HepG2 (cell line): Measurements from ENCODE around the gene TXLNA. TPM values are rescaled to one million over a fixed set of nuclear protein-coding genes. Genes with fewer than 3 reads are reported as not detected.

Experiments used
- ATAC-seq: fragments of 200-7000 bp; cut with Tn5 transposase; 3 replicates; pipeline ENCODE4 v1.9.1; 2020; ENCODE audit warnings: mild to moderate bottlenecking, moderate library complexity
- BruUV-seq: library from RNA; stranded (reverse); fragments of 400-500 nt; replicated peaks from 2 replicates; lab custom pipeline; 2021; lab: Mats Ljungman, UMichigan
- CTCF ChIA-PET: fragments of 300-600 bp; formaldehyde crosslinking; extraction: SDS; loops from one replicate; lab custom pipeline; 2021; ENCODE audit warnings: low total read pairs, inconsistent platforms, low intra/inter-chr PET ratio; lab: Yijun Ruan, JAX
- POLR2A ChIA-PET: fragments of 350-600 bp; sonication (Branson Sonifier 250); formaldehyde crosslinking; loops from one replicate; lab custom pipeline; 2020; ENCODE audit warnings: antibody characterized with exemption, inconsistent platforms; lab: Yijun Ruan, JAX
- DNase-seq: peaks from one replicate; pipeline ENCODE4 v3.0.0-alpha.2; 2015; ENCODE audit warnings: low spot score
- FAIRE-seq: peaks from 3 replicates; lab custom pipeline; 2011; peaks lifted over from hg19 to GRCh38; lab: Jason Lieb, UNC
- H2AFZ ChIP-seq: one replicate; pipeline ENCODE4 v1.6.1; 2011; ENCODE audit warnings: low read length, inconsistent platforms
- H3K27ac ChIP-seq: fragments of 300-600 bp; 3 replicates; pipeline ENCODE4 v1.8.0; 2011; ENCODE audit warnings: mixed run types, mild to moderate bottlenecking, mixed read lengths, low read length, inconsistent platforms; ENCODE audit not compliant: insufficient read depth; ENCODE audit errors: extremely low read length
- H3K27me3 ChIP-seq, 2 experiments: fragments of 200-600 bp in 1 of 2; 2 replicates in 1 of 2; 3 replicates in 1 of 2; pipeline versions ENCODE4 v1.6.0 to v1.8.0; 2011; ENCODE audit warnings: low read length in 2 of 2, mild to moderate bottlenecking in 2 of 2, moderate library complexity in 2 of 2, inconsistent platforms in 1 of 2; ENCODE audit not compliant: insufficient read depth in 2 of 2, control insufficient read depth in 1 of 2
- H3K36me3 ChIP-seq, 2 experiments: fragments of 200-600 bp in 1 of 2; replicated peaks in 1 of 2; 2 replicates in 1 of 2; 3 replicates in 1 of 2; pipeline versions ENCODE4 v1.5.1 to v1.8.0; 2011; ENCODE audit warnings: low read length in 2 of 2, inconsistent platforms in 1 of 2; ENCODE audit not compliant: insufficient read depth in 2 of 2, control insufficient read depth in 1 of 2
- H3K4me1 ChIP-seq: 2 replicates; pipeline ENCODE4 v1.5.1; 2012; ENCODE audit warnings: low read length, inconsistent platforms; ENCODE audit not compliant: insufficient read depth
- H3K4me2 ChIP-seq: 2 replicates; pipeline ENCODE4 v1.6.0; 2011; ENCODE audit warnings: low read depth, low read length, inconsistent platforms
- H3K4me3 ChIP-seq, 3 experiments: fragments of 200-600 bp in 1 of 3; sonication (generic), shearing (Covaris generic) in 1 of 3; replicated peaks in 1 of 3; 2 replicates each; pipeline ENCODE4 v1.5.1; 2011 to 2016; ENCODE audit warnings: low read length in 3 of 3, inconsistent platforms in 2 of 3, low read depth in 2 of 3, mild to moderate bottlenecking in 2 of 3, control low read depth in 1 of 3, mixed read lengths in 1 of 3; ENCODE audit not compliant: insufficient read depth in 1 of 3
- H3K79me2 ChIP-seq: one replicate; pipeline ENCODE4 v1.6.1; 2011; ENCODE audit warnings: low read length, inconsistent platforms; ENCODE audit not compliant: insufficient read depth
- H3K9ac ChIP-seq: 2 replicates; pipeline ENCODE4 v1.6.0; 2011; ENCODE audit warnings: mild to moderate bottlenecking, low read depth, low read length, inconsistent platforms; ENCODE audit not compliant: insufficient read depth
- H3K9me3 ChIP-seq: 2 replicates; pipeline ENCODE4 v1.5.1; 2012; ENCODE audit warnings: mild to moderate bottlenecking, low read length
- H4K20me1 ChIP-seq: 2 replicates; pipeline ENCODE4 v1.6.0; 2011; ENCODE audit warnings: inconsistent platforms, mild to moderate bottlenecking, low read length, moderate library complexity; ENCODE audit not compliant: insufficient read depth
- AGO2 ChIP-seq: fragments of 200-400 bp; formaldehyde crosslinking; optimal IDR thresholded peaks from 2 replicates; pipeline ENCODE3; 2017; ENCODE audit warnings: mild to moderate bottlenecking, low read depth, low read length, moderate library complexity
- PHF8 ChIP-seq: sonication (generic); formaldehyde crosslinking; IDR thresholded peaks from 2 replicates; pipeline ENCODE4 v1.5.0; 2020; ENCODE audit warnings: missing genetic modification reagents
- POLR2A ChIP-seq, 2 experiments: IDR thresholded peaks; 2 replicates each; pipeline ENCODE4 v1.6.1; 2011; ENCODE audit warnings: low read depth in 2 of 2, low read length in 2 of 2, mild to moderate bottlenecking in 1 of 2, moderate library complexity in 1 of 2; ENCODE audit not compliant: insufficient read depth in 1 of 2
- THYN1 ChIP-seq: sonication (generic); formaldehyde crosslinking; IDR thresholded peaks from 2 replicates; pipeline ENCODE4 v1.8.1; 2023; ENCODE audit warnings: low read depth, mild to moderate bottlenecking, moderate library complexity, missing genetic modification reagents, borderline replicate concordance
- ZFYVE20 ChIP-seq: sonication (generic); formaldehyde crosslinking; IDR thresholded peaks from 2 replicates; pipeline ENCODE4 v1.8.0; 2023; ENCODE audit warnings: low read depth, mild to moderate bottlenecking, moderate library complexity, missing genetic modification reagents, borderline replicate concordance
- ZNF788 ChIP-seq: sonication (generic); formaldehyde crosslinking; IDR thresholded peaks from 2 replicates; pipeline ENCODE4 v1.5.0; 2020; ENCODE audit warnings: mild to moderate bottlenecking, missing genetic modification reagents, borderline replicate concordance
- WGBS: methylation state at CpG from one replicate; pipeline ENCODE4 v1.1.6; 2017; ENCODE audit warnings: low lambda C conversion rate; 5-methylcytosine and 5-hydroxymethylcytosine counted together
- in situ Hi-C: cut with HindIII; loops from 2 replicates; pipeline ENCODE4 v1.10.0; 2017; ENCODE audit warnings: low pct_unique_long_range_greater_than_20kb; ENCODE audit not compliant: extremely low pct_ligation_motif_present
- intact Hi-C: fragments of 100-400 bp; cut with micrococcal nuclease; formaldehyde crosslinking; loops from one replicate; pipeline ENCODE4 v1.10.0; 2022; ENCODE audit not compliant: unreplicated experiment
- polyA plus RNA-seq, 8 experiments: library from polyadenylated mRNA; depleted of rRNA in 3 of 8; stranded (reverse) in 7 of 8; unstranded in 1 of 8; fragments of >200 nt; fragmentation: Illumina TruSeq in 4 of 8; extraction: Trizol in 4 of 8; gene quantifications; 2 replicates each; pipeline versions ENCODE4 v1.2.1 to v1.2.3, GENCODE V29; 2011 to 2016; ENCODE audit warnings: low read depth in 4 of 8, missing spikeins in 1 of 8, mixed read lengths in 1 of 8; ENCODE audit not compliant: insufficient read depth in 1 of 8
- total RNA-seq, 5 experiments: library from RNA; depleted of rRNA; stranded (reverse); fragments of >200 nt; fragmentation: Illumina TruSeq; extraction: Trizol; gene quantifications; 2 replicates each; pipeline ENCODE4 v1.2.3, GENCODE V29; 2016; ENCODE audit warnings: low read depth in 1 of 5

Gene TXLNA
- total and polyA plus RNA-seq, 2 of the 13 experiments (the other 11 are each of a cell fraction or from before 2014, with no cell fraction given), result 29.6 to 67.8 TPM

DNA sequence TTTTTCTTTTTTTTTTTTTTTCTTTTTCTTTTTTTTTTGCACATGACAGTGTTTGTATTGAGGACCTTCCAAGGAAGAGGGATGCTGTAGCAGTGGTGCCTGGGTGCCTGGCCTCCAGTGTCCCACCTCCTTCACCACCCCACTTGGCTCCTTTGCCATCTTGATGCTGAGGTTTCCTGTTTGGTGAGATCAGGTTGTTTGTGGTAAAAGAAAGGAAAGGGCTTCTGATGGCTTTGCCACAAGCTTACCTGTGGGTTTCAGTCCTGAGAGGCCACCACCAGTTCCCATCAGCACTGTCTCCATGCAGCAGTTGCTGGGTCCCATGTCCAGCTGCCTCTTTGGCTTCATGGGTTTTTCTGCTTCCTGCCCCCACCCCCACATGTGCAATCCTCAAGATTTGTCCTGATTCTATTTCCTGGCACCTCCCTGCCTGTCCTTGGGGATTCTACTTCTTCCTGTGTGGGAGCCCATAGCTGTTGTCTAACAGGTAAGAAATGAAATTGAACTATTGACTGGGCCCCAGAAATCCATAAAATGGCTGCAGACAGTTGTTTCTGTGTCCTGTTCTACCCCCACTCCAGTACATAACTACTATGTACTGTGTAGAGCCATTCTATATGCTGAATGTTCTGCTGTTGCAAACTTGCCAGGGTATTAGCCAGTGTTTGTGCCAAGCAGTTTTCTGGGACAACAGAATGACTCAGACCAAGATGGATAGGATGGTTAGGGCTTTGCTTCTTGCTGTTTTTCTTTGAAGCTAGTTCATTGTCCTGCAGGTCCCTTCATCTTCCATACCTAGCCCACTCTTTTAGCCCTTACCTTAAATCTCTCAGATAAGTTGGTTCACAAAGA is 16.7 kb downstream of the TXLNA start:
- Histone ChIP-seq H3K9ac (no peak overlapping the region), H3K4me3 (no peak overlapping the region), H3K9me3 (no peaks in the 10 kb centered on the region), H3K4me1 (peaks cover 12% of the 10 kb centered on the region), H3K27ac (no peak overlapping the region), H3K36me3 (peaks cover 42 to 61% of the 10 kb centered on the region in 2 experiments), H4K20me1 (no peaks in the 10 kb centered on the region), H3K27me3 (no peaks in the 10 kb centered on the region), H3K79me2 (no peaks in the 10 kb centered on the region), H2AFZ (no peak overlapping the region), H3K4me2 (no peak overlapping the region)
- TF ChIP-seq THYN1 (CRISPR knock-in tag) (no peak), ZFYVE20 (CRISPR knock-in tag) (no peak), PHF8 (CRISPR knock-in tag) (no peak)
- CTCF ChIA-PET, result no interaction called here
- in situ Hi-C loops (no loop called here), intact Hi-C loops (no loop called here)
- DNase-seq (no peak), FAIRE-seq (no peak), ATAC-seq (no peak)
- POLR2A ChIA-PET, result interaction anchor here (0.6 to 4.8 kb wide), 7 partner anchors 13 to 123 kb away, joined by 3 to 38 read pairs (median 3); partner anchors contain the start of genes HDAC1, TMEM39B and TXLNA
- BruUV-seq, result TSS peak; percentile 42

DNA sequence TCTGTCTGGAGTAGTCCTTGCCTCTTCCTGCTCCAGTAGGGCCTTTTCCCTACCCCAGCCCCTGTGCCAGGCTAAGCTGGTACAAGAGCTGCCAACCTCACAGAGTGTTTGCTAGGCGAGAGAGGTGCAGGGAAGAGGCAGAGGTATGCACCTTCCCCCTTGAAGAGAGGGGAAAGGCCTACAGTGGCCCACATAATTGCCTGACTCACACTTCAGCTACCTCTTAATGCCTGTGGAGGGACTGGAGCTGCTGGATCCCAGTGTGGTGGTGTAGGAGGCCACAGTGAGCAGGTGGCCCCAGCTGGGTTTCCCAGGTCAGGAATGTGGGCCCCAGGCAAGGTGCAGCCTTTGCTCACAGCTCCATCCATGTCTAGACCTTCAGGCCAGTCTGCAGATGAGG is 17.6 kb downstream of the TXLNA start:
- Histone ChIP-seq H3K9me3 (no peaks in the 10 kb centered on the region), H3K4me1 (peaks cover 20% of the 10 kb centered on the region), H4K20me1 (no peaks in the 10 kb centered on the region), H3K4me3 (no peak overlapping the region), H3K79me2 (no peaks in the 10 kb centered on the region), H2AFZ (no peak overlapping the region), H3K27me3 (no peaks in the 10 kb centered on the region), H3K9ac (no peak overlapping the region), H3K27ac (no peak overlapping the region), H3K4me2 (no peak overlapping the region), H3K36me3 (peaks cover 34 to 52% of the 10 kb centered on the region in 2 experiments)
- no peak for FAIRE-seq
- no TSS peak for BruUV-seq
- in situ Hi-C loops, result no loop called here
- no peak for DNase-seq
- CTCF ChIA-PET, result no interaction called here
- POLR2A ChIA-PET, result interaction anchor here (0.7 to 4.8 kb wide), 9 partner anchors 8 to 124 kb away, joined by 3 to 38 read pairs (median 3); partner anchors contain the start of genes IQCC, KPNA6, TMEM39B and TXLNA
- intact Hi-C loops, result no loop called here
- WGBS, result 89% methylated on average over 1 of the region's 1 CpG
- ATAC-seq, result no peak
- TF ChIP-seq POLR2A (IDR thresholded peaks at IDR 0.05; ENCODE audit: insufficient read depth in 1 of 2, low read depth in 2 of 2, low read length in 2 of 2), result peak in 1 of 2 experiments; percentile 34; a peak in 1 of 4 replicates
- TF ChIP-seq AGO2, result peak; percentile 12
- TF ChIP-seq ZNF788 (CRISPR knock-in tag), result no peak
- TF ChIP-seq, all 625 proteins: peak for 2
